T1000 (cell line): ENCODE results near the gene ZIC5.

Experiments
- DNase-seq: peaks from one replicate; lab custom pipeline; 2025; ENCODE audit warnings: mixed read lengths; lab: John Stamatoyannopoulos, UW

The ZIC5 gene

GRCh38 chr13:99932912-99933311, 38.7 kb downstream of the ZIC5 start:
- DNase-seq = no peak

GRCh38 chr13:99930925-99931324, 40.6 kb downstream of the ZIC5 start:
- DNase-seq = no peak

GRCh38 chr13:99929866-99930265, 41.7 kb downstream of the ZIC5 start:
- DNase-seq = no peak

- DNase-seq = no peak
Measured at GRCh38 chr13:99926014-99926731, 45.4 kb downstream of the ZIC5 start.

- DNase-seq = no peak
Measured at GRCh38 chr13:99923877-99924582, 47.5 kb downstream of the ZIC5 start.

GRCh38 chr13:99922631-99923404, 48.7 kb downstream of the ZIC5 start:
- DNase-seq = no peak

- DNase-seq = no peak
Measured at GRCh38 chr13:99919132-99919531, 52.4 kb downstream of the ZIC5 start.

- DNase-seq = no peak
Measured at GRCh38 chr13:99916366-99917103, 55.0 kb downstream of the ZIC5 start.

GRCh38 chr13:99913167-99913566, 58.4 kb downstream of the ZIC5 start:
- no peak for DNase-seq
